ENCODE data around the gene TSGA10IP. TPM values are rescaled to one million over a fixed set of nuclear protein-coding genes. Genes with fewer than 3 reads are reported as not detected.

The TSGA10IP gene
- total RNA-seq, 1 experiment from 2014 or later: not detected

GRCh38 chr11:65911682-65912568, 33.4 kb upstream of the TSGA10IP start:
- Histone ChIP-seq H3K4me1 (replicated peaks) (peaks cover 83% of the 10 kb centered on the region), H3K9me3 (replicated peaks) (no peaks in the 10 kb centered on the region), H3K36me3 (peaks cover 14% of the 10 kb centered on the region), H3K27ac (peak overlapping the region; percentile 93), H3K27me3 (replicated peaks) (no peaks in the 10 kb centered on the region), H3K4me3 (no peak overlapping the region)
- peak; percentile 98 to 99 for DNase-seq (ENCODE audit: low read depth in 1 of 2, low spot score in 2 of 2)

GRCh38 chr11:65912845-65913244, 32.4 kb upstream of the TSGA10IP start:
- H3K4me3 ChIP-seq: no peak overlapping the region
- peak; percentile 90 to 94 for DNase-seq (ENCODE audit: low read depth in 1 of 2, low spot score in 2 of 2)

GRCh38 chr11:65915101-65915820, 30.0 kb upstream of the TSGA10IP start:
- no peaks in the 10 kb centered on the region for H3K27me3 ChIP-seq (replicated peaks)
- H3K9me3 ChIP-seq (replicated peaks): peaks cover 5% of the 10 kb centered on the region; the same call in 1 of the 2 replicates
- H3K4me1 ChIP-seq (replicated peaks): peaks cover 89% of the 10 kb centered on the region
- no peak for DNase-seq (ENCODE audit: low read depth in 1 of 2, low spot score in 2 of 2)
- peak overlapping the region; percentile 93 for H3K27ac ChIP-seq
- no peak overlapping the region for H3K4me3 ChIP-seq
- peaks cover 42% of the 10 kb centered on the region for H3K36me3 ChIP-seq

More at GRCh38 chr11:65912845-65913244, 32.4 kb upstream of the TSGA10IP start:
- peaks cover 91% of the 10 kb centered on the region for H3K4me1 ChIP-seq (replicated peaks)
- H3K9me3 ChIP-seq (replicated peaks): no peaks in the 10 kb centered on the region
- H3K27me3 ChIP-seq (replicated peaks): no peaks in the 10 kb centered on the region
- peaks cover 23% of the 10 kb centered on the region for H3K36me3 ChIP-seq
- peak overlapping the region; percentile 93 for H3K27ac ChIP-seq

- peak overlapping the region; percentile 93 for H3K27ac ChIP-seq
- no peaks in the 10 kb centered on the region for H3K27me3 ChIP-seq (replicated peaks)
- H3K36me3 ChIP-seq: peaks cover 48% of the 10 kb centered on the region
- peak; percentile 100 for DNase-seq (ENCODE audit: low read depth in 1 of 2, low spot score in 2 of 2)
- H3K4me1 ChIP-seq (replicated peaks): peaks cover 89% of the 10 kb centered on the region
- H3K4me3 ChIP-seq: peak overlapping the region; percentile 22
- peaks cover 5% of the 10 kb centered on the region; the same call in 1 of the 2 replicates for H3K9me3 ChIP-seq (replicated peaks)
Measured at GRCh38 chr11:65915821-65916251, 29.4 kb upstream of the TSGA10IP start.

GRCh38 chr11:65916391-65916790, 28.9 kb upstream of the TSGA10IP start:
- DNase-seq (ENCODE audit: low read depth in 1 of 2, low spot score in 2 of 2): no peak

GRCh38 chr11:65917077-65917433, 28.2 kb upstream of the TSGA10IP start:
- DNase-seq (ENCODE audit: low read depth in 1 of 2, low spot score in 2 of 2): no peak
- peaks cover 78% of the 10 kb centered on the region for H3K4me1 ChIP-seq (replicated peaks)
- H3K27ac ChIP-seq: peak overlapping the region; percentile 93
- no peaks in the 10 kb centered on the region for H3K27me3 ChIP-seq (replicated peaks)
- peaks cover 5% of the 10 kb centered on the region; the same call in 1 of the 2 replicates for H3K9me3 ChIP-seq (replicated peaks)
- H3K4me3 ChIP-seq: peak overlapping the region; percentile 94; the same call in 1 of the 2 replicates
- peaks cover 60% of the 10 kb centered on the region for H3K36me3 ChIP-seq

More at GRCh38 chr11:65916391-65916790, 28.9 kb upstream of the TSGA10IP start:
- no peaks in the 10 kb centered on the region for H3K27me3 ChIP-seq (replicated peaks)
- H3K9me3 ChIP-seq (replicated peaks): peaks cover 5% of the 10 kb centered on the region; the same call in 1 of the 2 replicates
- H3K27ac ChIP-seq: peak overlapping the region; percentile 93
- H3K4me3 ChIP-seq: peak overlapping the region; percentile 22
- peaks cover 85% of the 10 kb centered on the region for H3K4me1 ChIP-seq (replicated peaks)
- H3K36me3 ChIP-seq: peaks cover 54% of the 10 kb centered on the region

- DNase-seq (ENCODE audit: low read depth in 1 of 2, low spot score in 2 of 2): no peak
- Histone ChIP-seq H3K4me3 (peak overlapping the region; percentile 94), H3K36me3 (peaks cover 66% of the 10 kb centered on the region), H3K27me3 (replicated peaks) (no peaks in the 10 kb centered on the region), H3K9me3 (replicated peaks) (peaks cover 5% of the 10 kb centered on the region; the same call in 1 of the 2 replicates), H3K27ac (peak overlapping the region; percentile 93), H3K4me1 (replicated peaks) (peaks cover 72% of the 10 kb centered on the region)
Measured at GRCh38 chr11:65917434-65918210, 27.7 kb upstream of the TSGA10IP start.

GRCh38 chr11:65918211-65919140, 26.8 kb upstream of the TSGA10IP start, which contains the start of gene C11orf68:
TSS of gene C11orf68 (minus strand) at chr11:65919062. CDS start at chr11:65919031, 31 bp downstream.
- H3K36me3 ChIP-seq: peaks cover 74% of the 10 kb centered on the region
- H3K4me1 ChIP-seq (replicated peaks): peaks cover 64% of the 10 kb centered on the region
- peak within 1 kb of the TSS; percentile 94 for H3K4me3 ChIP-seq
- H3K9me3 ChIP-seq (replicated peaks): peaks cover 5% of the 10 kb centered on the region; the same call in 1 of the 2 replicates
- peak in 1 of 2 experiments; percentile 64 for DNase-seq (ENCODE audit: low read depth in 1 of 2, low spot score in 2 of 2)
- H3K27me3 ChIP-seq (replicated peaks): no peaks in the 10 kb centered on the region
- peak within 1 kb of the TSS; percentile 93 for H3K27ac ChIP-seq

GRCh38 chr11:65919141-65919572, 26.1 kb upstream of the TSGA10IP start, which contains the start of gene DRAP1:
TSS of gene DRAP1 (plus strand) at chr11:65919426. CDS start at chr11:65919502, 76 bp downstream.
- peak; percentile 98 to 100 for DNase-seq (ENCODE audit: low read depth in 1 of 2, low spot score in 2 of 2)
- no peaks in the 10 kb centered on the region for H3K27me3 ChIP-seq (replicated peaks)
- peak within 1 kb of the TSS; percentile 94 for H3K4me3 ChIP-seq
- H3K36me3 ChIP-seq: peaks cover 79% of the 10 kb centered on the region
- H3K9me3 ChIP-seq (replicated peaks): peaks cover 5% of the 10 kb centered on the region; the same call in 1 of the 2 replicates
- peaks cover 57% of the 10 kb centered on the region for H3K4me1 ChIP-seq (replicated peaks)
- H3K27ac ChIP-seq: peak within 1 kb of the TSS; percentile 93

- DNase-seq (ENCODE audit: low read depth in 1 of 2, low spot score in 2 of 2): peak; percentile 44 to 76
- Histone ChIP-seq H3K9me3 (replicated peaks) (peaks cover 5% of the 10 kb centered on the region; the same call in 1 of the 2 replicates), H3K27ac (peak overlapping the region; percentile 49), H3K4me3 (peak overlapping the region; percentile 94), H3K27me3 (replicated peaks) (no peaks in the 10 kb centered on the region), H3K4me1 (replicated peaks) (peaks cover 51% of the 10 kb centered on the region), H3K36me3 (peaks cover 82% of the 10 kb centered on the region)
Measured at GRCh38 chr11:65919573-65920371, 25.5 kb upstream of the TSGA10IP start.

GRCh38 chr11:65920372-65920802, 24.9 kb upstream of the TSGA10IP start:
- Histone ChIP-seq H3K27me3 (replicated peaks) (no peaks in the 10 kb centered on the region), H3K4me1 (replicated peaks) (peaks cover 45% of the 10 kb centered on the region), H3K36me3 (peaks cover 82% of the 10 kb centered on the region), H3K9me3 (replicated peaks) (peaks cover 5% of the 10 kb centered on the region; the same call in 1 of the 2 replicates), H3K27ac (no peak overlapping the region), H3K4me3 (peak overlapping the region; percentile 94)
- no peak for DNase-seq (ENCODE audit: low read depth in 1 of 2, low spot score in 2 of 2)
